PC-3 (cell line): ENCODE measurements around the gene CDH22. TPM values are rescaled to one million over a fixed set of nuclear protein-coding genes. Genes with fewer than 3 reads are reported as not detected.

Experiments used
- ATAC-seq: fragments of 200-7000 bp; cut with Tn5 transposase; 2 replicates; pipeline ENCODE4 v1.9.1; 2020; ENCODE audit warnings: mild to moderate bottlenecking, moderate library complexity
- BruUV-seq: library from RNA; stranded (reverse); fragments of 400-500 nt; replicated peaks from 2 replicates; lab custom pipeline; 2021; lab: Mats Ljungman, UMichigan
- CTCF ChIA-PET: fragments of 300-600 bp; sonication (Branson Sonifier 250); formaldehyde crosslinking; loops from one replicate; lab custom pipeline; 2022; ENCODE audit warnings: antibody characterized with exemption; lab: Charles Lee
- POLR2A ChIA-PET: fragments of 300-600 bp; sonication (Branson Sonifier 250); formaldehyde crosslinking; loops from one replicate; lab custom pipeline; 2022; ENCODE audit warnings: antibody characterized with exemption; ENCODE audit not compliant: unreplicated experiment; lab: Charles Lee
- DNase-seq: peaks from one replicate; pipeline ENCODE4 v3.0.0-alpha.2; 2015
- H2AFZ ChIP-seq: fragments of 300-600 bp; sonication (generic); 2 replicates; pipeline ENCODE4 v1.6.0; 2016; ENCODE audit warnings: antibody characterized with exemption, low read length
- H3F3A ChIP-seq: fragments of 300-600 bp; sonication (generic); one replicate; pipeline ENCODE4 v1.6.0; 2017; ENCODE audit warnings: antibody characterized with exemption, low read length, control low read depth, mild to moderate bottlenecking; ENCODE audit not compliant: unreplicated experiment
- H3K27ac ChIP-seq: fragments of 300-600 bp; sonication (generic); 2 replicates; pipeline ENCODE4 v1.5.1; 2016; ENCODE audit warnings: mild to moderate bottlenecking, low read length
- H3K27me3 ChIP-seq: fragments of 300-600 bp; sonication (generic); 2 replicates; pipeline ENCODE4 v1.6.1; 2016; ENCODE audit warnings: low read length, mixed read lengths
- H3K36me3 ChIP-seq: fragments of 300-600 bp; sonication (generic); 2 replicates; pipeline ENCODE4 v1.6.1; 2016; ENCODE audit warnings: low read depth, mixed run types, low read length, mixed read lengths
- H3K4me1 ChIP-seq: fragments of 300-600 bp; sonication (generic); 2 replicates; pipeline ENCODE4 v1.5.1; 2016; ENCODE audit warnings: low read length; ENCODE audit not compliant: insufficient read depth
- H3K4me2 ChIP-seq: fragments of 300-600 bp; sonication (generic); 2 replicates; pipeline ENCODE4 v1.6.0; 2016; ENCODE audit warnings: low read length
- H3K4me3 ChIP-seq: fragments of 300-600 bp; sonication (generic); 2 replicates; pipeline ENCODE4 v1.5.1; 2016; ENCODE audit warnings: mild to moderate bottlenecking, low read length, mixed read lengths
- H3K79me2 ChIP-seq: fragments of 300-600 bp; sonication (generic); 2 replicates; pipeline ENCODE4 v1.6.1; 2017; ENCODE audit warnings: low read length, mixed read lengths
- H3K9ac ChIP-seq: fragments of 300-600 bp; sonication (generic); 2 replicates; pipeline ENCODE4 v1.6.0; 2016; ENCODE audit warnings: mild to moderate bottlenecking, low read length
- H3K9me2 ChIP-seq: fragments of 300-600 bp; sonication (generic); replicated peaks from 2 replicates; pipeline ENCODE4 v1.6.1; 2016; ENCODE audit warnings: mixed run types, low read length, mixed read lengths
- H3K9me3 ChIP-seq: fragments of 300-600 bp; sonication (generic); 2 replicates; pipeline ENCODE4 v1.6.1; 2016; ENCODE audit warnings: low read length, mixed read lengths
- H4K20me1 ChIP-seq: fragments of 300-600 bp; sonication (generic); 2 replicates; pipeline ENCODE4 v1.6.1; 2016; ENCODE audit warnings: low read length, mixed read lengths
- CTCF ChIP-seq: fragments of 300-600 bp; sonication (generic); conservative IDR thresholded peaks from 2 replicates; pipeline ENCODE4 v1.5.1; 2017; ENCODE audit warnings: antibody characterized with exemption, low read depth, mild to moderate bottlenecking, low read length
- EZH2 ChIP-seq: fragments of 300-600 bp; sonication (generic); IDR thresholded peaks from one replicate; pipeline ENCODE4 v1.6.1; 2017; ENCODE audit warnings: antibody characterized with exemption, mild to moderate bottlenecking, low read length; ENCODE audit not compliant: unreplicated experiment
- EZH2phosphoT487 ChIP-seq: fragments of 300-600 bp; sonication (generic); IDR thresholded peaks from 2 replicates; pipeline ENCODE4 v1.6.1; 2018; ENCODE audit warnings: mild to moderate bottlenecking, antibody characterized with exemption, low read length, borderline replicate concordance
- intact Hi-C: fragments of 100-400 bp; cut with micrococcal nuclease; formaldehyde crosslinking; loops from 2 replicates; pipeline ENCODE4 v1.9.0; 2023
- total RNA-seq: library from RNA; depleted of rRNA; stranded (reverse); fragments of >200 nt; gene quantifications from 2 replicates; pipeline ENCODE4 v1.2.3, GENCODE V29; 2014

CDH22 gene
- total RNA-seq, 1 experiment from 2014 or later: not detected

- no peaks in the 10 kb centered on the region for H3K79me2 ChIP-seq
- peaks cover 6% of the 10 kb centered on the region; the same call in 1 of the 2 replicates for H3K4me1 ChIP-seq
- H3K4me3 ChIP-seq: no peak overlapping the region
- TF ChIP-seq CTCF (no peak), EZH2 (no peak), EZH2phosphoT487 (no peak)
- H3F3A ChIP-seq: no peaks in the 10 kb centered on the region
- intact Hi-C loops: no loop called here
- H3K9me2 ChIP-seq: no peaks in the 10 kb centered on the region
- no peak for ATAC-seq
- no peaks in the 10 kb centered on the region for H4K20me1 ChIP-seq
- ChIA-PET POLR2A (no interaction called here), CTCF (no interaction called here)
- BruUV-seq: no TSS peak
- DNase-seq: peak; percentile 11
- no peaks in the 10 kb centered on the region for H3K9me3 ChIP-seq
- no peak overlapping the region for H3K9ac ChIP-seq
- H3K36me3 ChIP-seq: no peaks in the 10 kb centered on the region
- no peak overlapping the region for H3K4me2 ChIP-seq
- no peak overlapping the region for H2AFZ ChIP-seq
- H3K27me3 ChIP-seq: peaks cover 22% of the 10 kb centered on the region
- no peak overlapping the region for H3K27ac ChIP-seq
Measured at GRCh38 chr20:46260480-46260879, 47.8 kb downstream of the CDH22 start.

- H3K4me1 ChIP-seq: peaks cover 6% of the 10 kb centered on the region; the same call in 1 of the 2 replicates
- H3K9me2 ChIP-seq: no peaks in the 10 kb centered on the region
- ChIA-PET CTCF (interaction anchor here (0.6 kb wide), 1 partner anchor 91 kb away, joined by 3 read pairs; no protein-coding TSS in a partner anchor), POLR2A (no interaction called here)
- no peak overlapping the region for H3K9ac ChIP-seq
- intact Hi-C loops: no loop called here
- H4K20me1 ChIP-seq: no peaks in the 10 kb centered on the region
- H3K9me3 ChIP-seq: no peaks in the 10 kb centered on the region
- H3K27me3 ChIP-seq: peaks cover 20% of the 10 kb centered on the region
- BruUV-seq: no TSS peak
- no peak for DNase-seq
- TF ChIP-seq EZH2phosphoT487 (no peak), EZH2 (no peak), CTCF (no peak)
- H3K36me3 ChIP-seq: no peaks in the 10 kb centered on the region
- H3K4me3 ChIP-seq: no peak overlapping the region
- no peak for ATAC-seq
- no peak overlapping the region for H3K27ac ChIP-seq
- H2AFZ ChIP-seq: no peak overlapping the region
- no peaks in the 10 kb centered on the region for H3F3A ChIP-seq
- H3K4me2 ChIP-seq: no peak overlapping the region
- H3K79me2 ChIP-seq: no peaks in the 10 kb centered on the region
Measured at GRCh38 chr20:46259260-46259859, 48.9 kb downstream of the CDH22 start.

GRCh38 chr20:46257887-46258286 is 50.4 kb downstream of the CDH22 start:
- Histone ChIP-seq H3K36me3 (no peaks in the 10 kb centered on the region), H3K4me2 (no peak overlapping the region), H3F3A (no peaks in the 10 kb centered on the region), H3K27me3 (peaks cover 14% of the 10 kb centered on the region), H3K9me3 (no peaks in the 10 kb centered on the region), H3K79me2 (no peaks in the 10 kb centered on the region), H3K27ac (no peak overlapping the region), H3K9ac (no peak overlapping the region), H3K9me2 (no peaks in the 10 kb centered on the region), H2AFZ (no peak overlapping the region), H4K20me1 (no peaks in the 10 kb centered on the region), H3K4me1 (peaks cover 6% of the 10 kb centered on the region; the same call in 1 of the 2 replicates), H3K4me3 (no peak overlapping the region)
- intact Hi-C loops: no loop called here
- ATAC-seq (no peak), DNase-seq (no peak)
- ChIA-PET CTCF (no interaction called here), POLR2A (no interaction called here)
- TF ChIP-seq EZH2phosphoT487 (no peak), CTCF (no peak), EZH2 (no peak)
- BruUV-seq: no TSS peak
